K562 (cell line): Measurements from ENCODE around the gene BAIAP3. TPM values are rescaled to one million over a fixed set of nuclear protein-coding genes. Genes with fewer than 3 reads are reported as not detected.

Experiments used
- DACH1 ChIP-seq: fragments of 450-650 bp; IDR thresholded peaks from 2 replicates; pipeline ENCODE4 v1.6.1; 2018; ENCODE audit not compliant: partially characterized antibody
- HLTF ChIP-seq: fragments of 450-650 bp; IDR thresholded peaks from 2 replicates; pipeline ENCODE4 v1.6.1; 2016
- NR3C1 ChIP-seq: sonication (generic); formaldehyde crosslinking; IDR thresholded peaks from 2 replicates; pipeline ENCODE4 v1.8.1; 2022; ENCODE audit warnings: missing genetic modification reagents
- SMAD4 ChIP-seq: fragments of 250-450 bp; sonication (Bioruptor Pico); conservative IDR thresholded peaks from 2 replicates; pipeline ENCODE4 v1.8.0; 2021; ENCODE audit warnings: inconsistent platforms, mild to moderate bottlenecking, moderate library complexity
- polyA plus RNA-seq, 8 experiments: library from polyadenylated mRNA; depleted of rRNA in 4 of 8; stranded (reverse) in 5 of 8; unstranded in 3 of 8; fragments of >200 nt; fragmentation: Nextera tagmentation in 2 of 8; fragmentation: Illumina TruSeq in 1 of 8; extraction: Ambion mirVana in 2 of 8; extraction: Trizol in 1 of 8; gene quantifications; 2 replicates each; pipeline versions ENCODE4 v1.2.1 to v1.2.3, GENCODE V29; 2011 to 2014; ENCODE audit warnings: inconsistent platforms in 1 of 8, missing spikeins in 1 of 8
- total RNA-seq, 7 experiments: library from RNA; depleted of rRNA in 6 of 7; stranded (reverse); fragments of >200 nt in 6 of 7; fragmentation: Illumina TruSeq in 2 of 7; extraction: Trizol in 2 of 7; gene quantifications; 2 replicates each; pipeline versions ENCODE4 v1.2.1 to v1.2.3, GENCODE V29; 2011 to 2021; ENCODE audit warnings: low replicate concordance in 1 of 7
- TF ChIP-seq, protein P1 (sequence below): fragments of 450-650 bp; IDR thresholded peaks from 2 replicates; pipeline ENCODE4 v1.6.1; 2016; ENCODE audit warnings: mild to moderate bottlenecking, moderate library complexity
- TF ChIP-seq, protein P2 (sequence below): fragments of 450-650 bp; IDR thresholded peaks from 2 replicates; pipeline ENCODE4 v1.6.1; 2018; ENCODE audit not compliant: partially characterized antibody
- TF ChIP-seq, protein P3 (sequence below): fragments of 450-650 bp; IDR thresholded peaks from one replicate; pipeline ENCODE4 v1.6.1; 2018; ENCODE audit warnings: mild to moderate bottlenecking, moderate library complexity; ENCODE audit not compliant: partially characterized antibody

The BAIAP3 gene
- total and polyA plus RNA-seq, 9 of the 15 experiments (the other 6 are each of a cell fraction or from before 2014, with no cell fraction given) = 0.03 to 4.5 (median 0.57) TPM; not detected in 1

DNA sequence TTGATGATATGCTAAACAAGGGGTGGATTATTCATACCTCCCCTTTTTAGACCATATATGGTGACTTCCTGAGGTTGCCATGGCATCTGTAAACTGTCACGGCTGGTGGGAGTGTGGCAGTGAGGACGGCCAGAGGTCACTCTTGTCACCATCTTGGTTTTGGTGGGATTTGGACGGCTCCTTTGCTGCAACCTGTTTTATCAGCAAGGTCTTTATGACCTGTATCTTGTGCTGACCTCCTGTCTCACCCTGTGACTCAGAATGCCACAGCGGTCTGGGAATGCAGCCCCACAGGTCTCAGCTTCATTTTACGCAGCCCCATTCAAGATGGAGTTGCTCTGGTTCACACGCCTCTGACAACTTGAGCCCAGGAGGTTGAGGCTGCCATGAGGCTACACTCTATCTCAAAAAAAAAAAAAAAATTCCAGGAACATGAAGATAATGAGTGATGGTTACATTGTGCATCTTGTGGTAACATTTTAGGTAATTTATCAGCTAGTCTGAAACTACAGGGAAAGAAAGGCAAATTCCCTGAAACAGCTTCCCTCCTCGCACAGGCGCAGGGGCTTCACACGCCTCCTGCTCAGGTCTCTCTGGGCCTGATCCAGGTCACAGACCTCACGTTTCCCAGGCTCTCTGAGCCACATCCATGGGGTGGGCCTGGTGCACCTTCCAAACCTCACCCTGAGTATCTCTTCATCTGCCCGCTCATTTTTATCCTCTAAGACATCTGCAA is 39.4 kb upstream of the BAIAP3 start (continued):
- TF ChIP-seq, protein P1, sequence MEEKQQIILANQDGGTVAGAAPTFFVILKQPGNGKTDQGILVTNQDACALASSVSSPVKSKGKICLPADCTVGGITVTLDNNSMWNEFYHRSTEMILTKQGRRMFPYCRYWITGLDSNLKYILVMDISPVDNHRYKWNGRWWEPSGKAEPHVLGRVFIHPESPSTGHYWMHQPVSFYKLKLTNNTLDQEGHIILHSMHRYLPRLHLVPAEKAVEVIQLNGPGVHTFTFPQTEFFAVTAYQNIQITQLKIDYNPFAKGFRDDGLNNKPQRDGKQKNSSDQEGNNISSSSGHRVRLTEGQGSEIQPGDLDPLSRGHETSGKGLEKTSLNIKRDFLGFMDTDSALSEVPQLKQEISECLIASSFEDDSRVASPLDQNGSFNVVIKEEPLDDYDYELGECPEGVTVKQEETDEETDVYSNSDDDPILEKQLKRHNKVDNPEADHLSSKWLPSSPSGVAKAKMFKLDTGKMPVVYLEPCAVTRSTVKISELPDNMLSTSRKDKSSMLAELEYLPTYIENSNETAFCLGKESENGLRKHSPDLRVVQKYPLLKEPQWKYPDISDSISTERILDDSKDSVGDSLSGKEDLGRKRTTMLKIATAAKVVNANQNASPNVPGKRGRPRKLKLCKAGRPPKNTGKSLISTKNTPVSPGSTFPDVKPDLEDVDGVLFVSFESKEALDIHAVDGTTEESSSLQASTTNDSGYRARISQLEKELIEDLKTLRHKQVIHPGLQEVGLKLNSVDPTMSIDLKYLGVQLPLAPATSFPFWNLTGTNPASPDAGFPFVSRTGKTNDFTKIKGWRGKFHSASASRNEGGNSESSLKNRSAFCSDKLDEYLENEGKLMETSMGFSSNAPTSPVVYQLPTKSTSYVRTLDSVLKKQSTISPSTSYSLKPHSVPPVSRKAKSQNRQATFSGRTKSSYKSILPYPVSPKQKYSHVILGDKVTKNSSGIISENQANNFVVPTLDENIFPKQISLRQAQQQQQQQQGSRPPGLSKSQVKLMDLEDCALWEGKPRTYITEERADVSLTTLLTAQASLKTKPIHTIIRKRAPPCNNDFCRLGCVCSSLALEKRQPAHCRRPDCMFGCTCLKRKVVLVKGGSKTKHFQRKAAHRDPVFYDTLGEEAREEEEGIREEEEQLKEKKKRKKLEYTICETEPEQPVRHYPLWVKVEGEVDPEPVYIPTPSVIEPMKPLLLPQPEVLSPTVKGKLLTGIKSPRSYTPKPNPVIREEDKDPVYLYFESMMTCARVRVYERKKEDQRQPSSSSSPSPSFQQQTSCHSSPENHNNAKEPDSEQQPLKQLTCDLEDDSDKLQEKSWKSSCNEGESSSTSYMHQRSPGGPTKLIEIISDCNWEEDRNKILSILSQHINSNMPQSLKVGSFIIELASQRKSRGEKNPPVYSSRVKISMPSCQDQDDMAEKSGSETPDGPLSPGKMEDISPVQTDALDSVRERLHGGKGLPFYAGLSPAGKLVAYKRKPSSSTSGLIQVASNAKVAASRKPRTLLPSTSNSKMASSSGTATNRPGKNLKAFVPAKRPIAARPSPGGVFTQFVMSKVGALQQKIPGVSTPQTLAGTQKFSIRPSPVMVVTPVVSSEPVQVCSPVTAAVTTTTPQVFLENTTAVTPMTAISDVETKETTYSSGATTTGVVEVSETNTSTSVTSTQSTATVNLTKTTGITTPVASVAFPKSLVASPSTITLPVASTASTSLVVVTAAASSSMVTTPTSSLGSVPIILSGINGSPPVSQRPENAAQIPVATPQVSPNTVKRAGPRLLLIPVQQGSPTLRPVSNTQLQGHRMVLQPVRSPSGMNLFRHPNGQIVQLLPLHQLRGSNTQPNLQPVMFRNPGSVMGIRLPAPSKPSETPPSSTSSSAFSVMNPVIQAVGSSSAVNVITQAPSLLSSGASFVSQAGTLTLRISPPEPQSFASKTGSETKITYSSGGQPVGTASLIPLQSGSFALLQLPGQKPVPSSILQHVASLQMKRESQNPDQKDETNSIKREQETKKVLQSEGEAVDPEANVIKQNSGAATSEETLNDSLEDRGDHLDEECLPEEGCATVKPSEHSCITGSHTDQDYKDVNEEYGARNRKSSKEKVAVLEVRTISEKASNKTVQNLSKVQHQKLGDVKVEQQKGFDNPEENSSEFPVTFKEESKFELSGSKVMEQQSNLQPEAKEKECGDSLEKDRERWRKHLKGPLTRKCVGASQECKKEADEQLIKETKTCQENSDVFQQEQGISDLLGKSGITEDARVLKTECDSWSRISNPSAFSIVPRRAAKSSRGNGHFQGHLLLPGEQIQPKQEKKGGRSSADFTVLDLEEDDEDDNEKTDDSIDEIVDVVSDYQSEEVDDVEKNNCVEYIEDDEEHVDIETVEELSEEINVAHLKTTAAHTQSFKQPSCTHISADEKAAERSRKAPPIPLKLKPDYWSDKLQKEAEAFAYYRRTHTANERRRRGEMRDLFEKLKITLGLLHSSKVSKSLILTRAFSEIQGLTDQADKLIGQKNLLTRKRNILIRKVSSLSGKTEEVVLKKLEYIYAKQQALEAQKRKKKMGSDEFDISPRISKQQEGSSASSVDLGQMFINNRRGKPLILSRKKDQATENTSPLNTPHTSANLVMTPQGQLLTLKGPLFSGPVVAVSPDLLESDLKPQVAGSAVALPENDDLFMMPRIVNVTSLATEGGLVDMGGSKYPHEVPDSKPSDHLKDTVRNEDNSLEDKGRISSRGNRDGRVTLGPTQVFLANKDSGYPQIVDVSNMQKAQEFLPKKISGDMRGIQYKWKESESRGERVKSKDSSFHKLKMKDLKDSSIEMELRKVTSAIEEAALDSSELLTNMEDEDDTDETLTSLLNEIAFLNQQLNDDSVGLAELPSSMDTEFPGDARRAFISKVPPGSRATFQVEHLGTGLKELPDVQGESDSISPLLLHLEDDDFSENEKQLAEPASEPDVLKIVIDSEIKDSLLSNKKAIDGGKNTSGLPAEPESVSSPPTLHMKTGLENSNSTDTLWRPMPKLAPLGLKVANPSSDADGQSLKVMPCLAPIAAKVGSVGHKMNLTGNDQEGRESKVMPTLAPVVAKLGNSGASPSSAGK = no peak; the same call in 1 of the 2 replicates
- no peak for TF ChIP-seq HLTF
- TF ChIP-seq, protein P2, sequence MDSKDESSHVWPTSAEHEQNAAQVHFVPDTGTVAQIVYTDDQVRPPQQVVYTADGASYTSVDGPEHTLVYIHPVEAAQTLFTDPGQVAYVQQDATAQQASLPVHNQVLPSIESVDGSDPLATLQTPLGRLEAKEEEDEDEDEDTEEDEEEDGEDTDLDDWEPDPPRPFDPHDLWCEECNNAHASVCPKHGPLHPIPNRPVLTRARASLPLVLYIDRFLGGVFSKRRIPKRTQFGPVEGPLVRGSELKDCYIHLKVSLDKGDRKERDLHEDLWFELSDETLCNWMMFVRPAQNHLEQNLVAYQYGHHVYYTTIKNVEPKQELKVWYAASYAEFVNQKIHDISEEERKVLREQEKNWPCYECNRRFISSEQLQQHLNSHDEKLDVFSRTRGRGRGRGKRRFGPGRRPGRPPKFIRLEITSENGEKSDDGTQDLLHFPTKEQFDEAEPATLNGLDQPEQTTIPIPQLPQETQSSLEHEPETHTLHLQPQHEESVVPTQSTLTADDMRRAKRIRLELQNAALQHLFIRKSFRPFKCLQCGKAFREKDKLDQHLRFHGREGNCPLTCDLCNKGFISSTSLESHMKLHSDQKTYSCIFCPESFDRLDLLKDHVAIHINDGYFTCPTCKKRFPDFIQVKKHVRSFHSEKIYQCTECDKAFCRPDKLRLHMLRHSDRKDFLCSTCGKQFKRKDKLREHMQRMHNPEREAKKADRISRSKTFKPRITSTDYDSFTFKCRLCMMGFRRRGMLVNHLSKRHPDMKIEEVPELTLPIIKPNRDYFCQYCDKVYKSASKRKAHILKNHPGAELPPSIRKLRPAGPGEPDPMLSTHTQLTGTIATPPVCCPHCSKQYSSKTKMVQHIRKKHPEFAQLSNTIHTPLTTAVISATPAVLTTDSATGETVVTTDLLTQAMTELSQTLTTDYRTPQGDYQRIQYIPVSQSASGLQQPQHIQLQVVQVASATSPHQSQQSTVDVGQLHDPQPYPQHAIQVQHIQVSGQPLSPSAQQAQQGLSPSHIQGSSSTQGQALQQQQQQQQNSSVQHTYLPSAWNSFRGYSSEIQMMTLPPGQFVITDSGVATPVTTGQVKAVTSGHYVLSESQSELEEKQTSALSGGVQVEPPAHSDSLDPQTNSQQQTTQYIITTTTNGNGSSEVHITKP = no peak
- TF ChIP-seq, protein P3, sequence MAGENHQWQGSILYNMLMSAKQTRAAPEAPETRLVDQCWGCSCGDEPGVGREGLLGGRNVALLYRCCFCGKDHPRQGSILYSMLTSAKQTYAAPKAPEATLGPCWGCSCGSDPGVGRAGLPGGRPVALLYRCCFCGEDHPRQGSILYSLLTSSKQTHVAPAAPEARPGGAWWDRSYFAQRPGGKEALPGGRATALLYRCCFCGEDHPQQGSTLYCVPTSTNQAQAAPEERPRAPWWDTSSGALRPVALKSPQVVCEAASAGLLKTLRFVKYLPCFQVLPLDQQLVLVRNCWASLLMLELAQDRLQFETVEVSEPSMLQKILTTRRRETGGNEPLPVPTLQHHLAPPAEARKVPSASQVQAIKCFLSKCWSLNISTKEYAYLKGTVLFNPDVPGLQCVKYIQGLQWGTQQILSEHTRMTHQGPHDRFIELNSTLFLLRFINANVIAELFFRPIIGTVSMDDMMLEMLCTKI = no peak
- TF ChIP-seq SMAD4 (CRISPR knock-in tag) = peak; percentile 99
- no peak for TF ChIP-seq NR3C1 (CRISPR knock-in tag)
- TF ChIP-seq DACH1 = no peak
